ENCODE measurements around the gene IL20RA. TPM values are rescaled to one million over a fixed set of nuclear protein-coding genes. Genes with fewer than 3 reads are reported as not detected.

IL20RA gene
- total and polyA plus RNA-seq, 2 of the 13 experiments (the other 11 are each of a cell fraction or from before 2014, with no cell fraction given), result not detected

DNA sequence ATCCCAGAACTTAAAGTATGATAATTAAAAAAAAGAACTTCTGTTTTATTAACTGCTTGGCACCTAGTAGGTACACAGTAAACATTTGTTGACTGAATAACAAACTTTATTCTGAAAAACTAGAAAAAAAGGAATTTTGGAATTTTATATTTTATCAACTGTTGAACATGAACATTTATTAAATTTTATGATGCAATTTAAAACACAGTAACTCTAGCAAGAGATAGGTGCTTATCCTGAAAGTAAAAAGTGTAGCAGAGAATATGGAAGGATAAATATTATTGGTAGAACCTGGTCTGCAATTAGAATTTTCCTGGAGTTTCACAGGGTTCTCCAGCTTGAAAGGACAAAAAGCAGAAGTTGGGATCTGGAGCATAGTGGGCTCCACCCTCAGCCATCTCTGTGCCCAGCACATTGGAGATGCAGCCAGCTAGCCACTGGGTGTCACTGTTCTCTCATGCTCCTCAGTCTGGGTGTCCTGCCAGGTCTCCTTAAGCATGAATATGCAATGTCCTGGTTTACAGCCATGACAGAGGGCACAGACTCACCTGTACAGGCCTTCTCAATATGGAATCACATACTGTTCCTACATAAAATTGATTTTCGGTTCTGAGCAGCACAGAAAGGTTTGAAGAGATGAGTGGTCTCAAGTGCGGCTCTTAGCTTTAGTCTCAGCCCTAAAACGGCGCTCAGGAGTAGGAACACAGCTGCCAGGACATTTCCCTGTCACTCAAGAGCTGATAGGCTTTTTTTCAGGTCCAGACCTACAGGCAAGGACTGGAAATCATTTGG is 31.7 kb upstream of the IL20RA start (continued):
- TF ChIP-seq, protein P1, sequence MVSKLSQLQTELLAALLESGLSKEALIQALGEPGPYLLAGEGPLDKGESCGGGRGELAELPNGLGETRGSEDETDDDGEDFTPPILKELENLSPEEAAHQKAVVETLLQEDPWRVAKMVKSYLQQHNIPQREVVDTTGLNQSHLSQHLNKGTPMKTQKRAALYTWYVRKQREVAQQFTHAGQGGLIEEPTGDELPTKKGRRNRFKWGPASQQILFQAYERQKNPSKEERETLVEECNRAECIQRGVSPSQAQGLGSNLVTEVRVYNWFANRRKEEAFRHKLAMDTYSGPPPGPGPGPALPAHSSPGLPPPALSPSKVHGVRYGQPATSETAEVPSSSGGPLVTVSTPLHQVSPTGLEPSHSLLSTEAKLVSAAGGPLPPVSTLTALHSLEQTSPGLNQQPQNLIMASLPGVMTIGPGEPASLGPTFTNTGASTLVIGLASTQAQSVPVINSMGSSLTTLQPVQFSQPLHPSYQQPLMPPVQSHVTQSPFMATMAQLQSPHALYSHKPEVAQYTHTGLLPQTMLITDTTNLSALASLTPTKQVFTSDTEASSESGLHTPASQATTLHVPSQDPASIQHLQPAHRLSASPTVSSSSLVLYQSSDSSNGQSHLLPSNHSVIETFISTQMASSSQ (IDR thresholded peaks at IDR 0.05; ENCODE audit: low read depth), result no peak
- TF ChIP-seq, protein P1 (CRISPR knock-in tag; IDR thresholded peaks at IDR 0.05; ENCODE audit: borderline replicate concordance), result no peak
- no peak for TF ChIP-seq BORCS8-MEF2B (CRISPR knock-in tag; IDR thresholded peaks at IDR 0.05)
- TF ChIP-seq, protein P2, sequence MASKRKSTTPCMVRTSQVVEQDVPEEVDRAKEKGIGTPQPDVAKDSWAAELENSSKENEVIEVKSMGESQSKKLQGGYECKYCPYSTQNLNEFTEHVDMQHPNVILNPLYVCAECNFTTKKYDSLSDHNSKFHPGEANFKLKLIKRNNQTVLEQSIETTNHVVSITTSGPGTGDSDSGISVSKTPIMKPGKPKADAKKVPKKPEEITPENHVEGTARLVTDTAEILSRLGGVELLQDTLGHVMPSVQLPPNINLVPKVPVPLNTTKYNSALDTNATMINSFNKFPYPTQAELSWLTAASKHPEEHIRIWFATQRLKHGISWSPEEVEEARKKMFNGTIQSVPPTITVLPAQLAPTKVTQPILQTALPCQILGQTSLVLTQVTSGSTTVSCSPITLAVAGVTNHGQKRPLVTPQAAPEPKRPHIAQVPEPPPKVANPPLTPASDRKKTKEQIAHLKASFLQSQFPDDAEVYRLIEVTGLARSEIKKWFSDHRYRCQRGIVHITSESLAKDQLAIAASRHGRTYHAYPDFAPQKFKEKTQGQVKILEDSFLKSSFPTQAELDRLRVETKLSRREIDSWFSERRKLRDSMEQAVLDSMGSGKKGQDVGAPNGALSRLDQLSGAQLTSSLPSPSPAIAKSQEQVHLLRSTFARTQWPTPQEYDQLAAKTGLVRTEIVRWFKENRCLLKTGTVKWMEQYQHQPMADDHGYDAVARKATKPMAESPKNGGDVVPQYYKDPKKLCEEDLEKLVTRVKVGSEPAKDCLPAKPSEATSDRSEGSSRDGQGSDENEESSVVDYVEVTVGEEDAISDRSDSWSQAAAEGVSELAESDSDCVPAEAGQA (IDR thresholded peaks at IDR 0.05; ENCODE audit: low read depth), result no peak
- TF ChIP-seq, protein P2 (CRISPR knock-in tag; IDR thresholded peaks at IDR 0.05; ENCODE audit: borderline replicate concordance), result no peak
- no peak for TF ChIP-seq KDM1A (CRISPR knock-in tag; IDR thresholded peaks at IDR 0.05)
- TF ChIP-seq SP140L (CRISPR knock-in tag; IDR thresholded peaks at IDR 0.05; ENCODE audit: borderline replicate concordance), result no peak
- no peak for TF ChIP-seq AKAP8 (CRISPR knock-in tag; IDR thresholded peaks at IDR 0.05)
- TF ChIP-seq, protein P3, sequence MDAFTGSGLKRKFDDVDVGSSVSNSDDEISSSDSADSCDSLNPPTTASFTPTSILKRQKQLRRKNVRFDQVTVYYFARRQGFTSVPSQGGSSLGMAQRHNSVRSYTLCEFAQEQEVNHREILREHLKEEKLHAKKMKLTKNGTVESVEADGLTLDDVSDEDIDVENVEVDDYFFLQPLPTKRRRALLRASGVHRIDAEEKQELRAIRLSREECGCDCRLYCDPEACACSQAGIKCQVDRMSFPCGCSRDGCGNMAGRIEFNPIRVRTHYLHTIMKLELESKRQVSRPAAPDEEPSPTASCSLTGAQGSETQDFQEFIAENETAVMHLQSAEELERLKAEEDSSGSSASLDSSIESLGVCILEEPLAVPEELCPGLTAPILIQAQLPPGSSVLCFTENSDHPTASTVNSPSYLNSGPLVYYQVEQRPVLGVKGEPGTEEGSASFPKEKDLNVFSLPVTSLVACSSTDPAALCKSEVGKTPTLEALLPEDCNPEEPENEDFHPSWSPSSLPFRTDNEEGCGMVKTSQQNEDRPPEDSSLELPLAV (CRISPR knock-in tag; conservative IDR thresholded peaks at IDR 0.05; ENCODE audit: low read depth), result no peak
- no peak for TF ChIP-seq KDM4B (CRISPR knock-in tag; IDR thresholded peaks at IDR 0.05)
- TF ChIP-seq MEF2D (CRISPR knock-in tag; IDR thresholded peaks at IDR 0.05), result no peak
- no peak for TF ChIP-seq HMGA1 (CRISPR knock-in tag; conservative IDR thresholded peaks at IDR 0.05)
- 0 out of 2 replicates have a peak, but pooled peaks have one; percentile 33 for TF ChIP-seq ELF3 (CRISPR knock-in tag; IDR thresholded peaks at IDR 0.05)
- no peak for TF ChIP-seq SOX5 (CRISPR knock-in tag; IDR thresholded peaks at IDR 0.05; ENCODE audit: borderline replicate concordance)
- TF ChIP-seq, protein P4, sequence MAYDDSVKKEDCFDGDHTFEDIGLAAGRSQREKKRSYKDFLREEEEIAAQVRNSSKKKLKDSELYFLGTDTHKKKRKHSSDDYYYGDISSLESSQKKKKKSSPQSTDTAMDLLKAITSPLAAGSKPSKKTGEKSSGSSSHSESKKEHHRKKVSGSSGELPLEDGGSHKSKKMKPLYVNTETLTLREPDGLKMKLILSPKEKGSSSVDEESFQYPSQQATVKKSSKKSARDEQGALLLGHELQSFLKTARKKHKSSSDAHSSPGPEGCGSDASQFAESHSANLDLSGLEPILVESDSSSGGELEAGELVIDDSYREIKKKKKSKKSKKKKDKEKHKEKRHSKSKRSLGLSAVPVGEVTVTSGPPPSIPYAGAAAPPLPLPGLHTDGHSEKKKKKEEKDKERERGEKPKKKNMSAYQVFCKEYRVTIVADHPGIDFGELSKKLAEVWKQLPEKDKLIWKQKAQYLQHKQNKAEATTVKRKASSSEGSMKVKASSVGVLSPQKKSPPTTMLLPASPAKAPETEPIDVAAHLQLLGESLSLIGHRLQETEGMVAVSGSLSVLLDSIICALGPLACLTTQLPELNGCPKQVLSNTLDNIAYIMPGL (CRISPR knock-in tag; IDR thresholded peaks at IDR 0.05; ENCODE audit: borderline replicate concordance in 1 of 2, low read depth in 1 of 2), result peak in 1 of 2 experiments; percentile 67; a peak in 1 of 4 replicates
